Upper lobe of left lung (tissue), 4 donors: ENCODE results near the gene DNMT3A.

Experiments
- CTCF ChIP-seq, 6 experiments: fragments of 450-650 bp in 4 of 6; fragments of 200-600 bp in 2 of 6; sonication (generic) in 2 of 6; IDR thresholded peaks; one replicate each; pipeline ENCODE4 v1.5.1; 2016 to 2019; ENCODE audit warnings: antibody characterized with exemption in 6 of 6
- EP300 ChIP-seq, 4 donors: sonication (generic); formaldehyde crosslinking; IDR thresholded peaks; one replicate each; pipeline ENCODE4 v1.5.1; 2017; ENCODE audit warnings: antibody characterized with exemption in 4 of 4, control low read depth in 2 of 4
- POLR2A ChIP-seq, 4 donors: fragments of 450-650 bp; IDR thresholded peaks; one replicate each; pipeline ENCODE4 v1.5.1; 2016 to 2017; ENCODE audit warnings: antibody characterized with exemption in 4 of 4, mild to moderate bottlenecking in 2 of 4
- POLR2AphosphoS5 ChIP-seq, 2 donors: sonication (generic); formaldehyde crosslinking; IDR thresholded peaks; one replicate each; pipeline ENCODE4 v1.5.1; 2017; ENCODE audit warnings: antibody characterized with exemption in 2 of 2

GRCh38 chr2:25254961-25255360 is 86.8 kb downstream of the DNMT3A start:
- TF ChIP-seq POLR2AphosphoS5 (IDR thresholded peaks at IDR 0.05) (no peak), CTCF (IDR thresholded peaks at IDR 0.05) (no peak), POLR2A (IDR thresholded peaks at IDR 0.05) (no peak), EP300 (IDR thresholded peaks at IDR 0.05) (no peak)
